Upper lobe of right lung (tissue), 1 donor: ENCODE results near the gene SYTL2. TPM values are rescaled to one million over a fixed set of nuclear protein-coding genes. Genes with fewer than 3 reads are reported as not detected.

Experiments used
- ATAC-seq: fragments of 200-7000 bp; cut with Tn5 transposase; one replicate; pipeline ENCODE4 v1.9.1; 2020; ENCODE audit warnings: mild to moderate bottlenecking, moderate library complexity
- DNase-seq: peaks from one replicate; pipeline ENCODE4 v3.0.0-alpha.2; 2020
- H3K27ac ChIP-seq: fragments of 200-600 bp; one replicate; pipeline ENCODE4 v1.8.0; 2022
- H3K27me3 ChIP-seq: fragments of 200-600 bp; one replicate; pipeline ENCODE4 v1.8.0; 2022; ENCODE audit warnings: mild to moderate bottlenecking
- H3K36me3 ChIP-seq: fragments of 200-600 bp; one replicate; pipeline ENCODE4 v1.8.0; 2022
- H3K4me1 ChIP-seq: fragments of 200-600 bp; one replicate; pipeline ENCODE4 v1.8.0; 2022
- H3K4me3 ChIP-seq: fragments of 200-600 bp; one replicate; pipeline ENCODE4 v1.8.0; 2022; ENCODE audit warnings: mild to moderate bottlenecking
- H3K9me3 ChIP-seq: fragments of 200-600 bp; one replicate; pipeline ENCODE4 v1.8.0; 2022
- intact Hi-C: fragments of 100-400 bp; cut with DNase I; formaldehyde crosslinking; loops from one replicate; pipeline ENCODE4 v1.11.0; 2022
- total RNA-seq: library from RNA; stranded (reverse); fragmentation: NEBNext Ultra II Directional; extraction: Animal tissue kit (Norgen Biotek cat#: 25700); gene quantifications from one replicate; pipeline ENCODE4 v1.2.1, GENCODE V29; 2021
- TF ChIP-seq, protein P1 (sequence below): fragments of 200-600 bp; IDR thresholded peaks from one replicate; pipeline ENCODE4 v1.8.0; 2022; ENCODE audit warnings: antibody characterized with exemption
- donor health status: DM: no; HTN: yes; CAD: no; lungs with severe emphysema.

The SYTL2 gene
- total RNA-seq, 1 donor from 2014 or later = 36.5 TPM

DNA sequence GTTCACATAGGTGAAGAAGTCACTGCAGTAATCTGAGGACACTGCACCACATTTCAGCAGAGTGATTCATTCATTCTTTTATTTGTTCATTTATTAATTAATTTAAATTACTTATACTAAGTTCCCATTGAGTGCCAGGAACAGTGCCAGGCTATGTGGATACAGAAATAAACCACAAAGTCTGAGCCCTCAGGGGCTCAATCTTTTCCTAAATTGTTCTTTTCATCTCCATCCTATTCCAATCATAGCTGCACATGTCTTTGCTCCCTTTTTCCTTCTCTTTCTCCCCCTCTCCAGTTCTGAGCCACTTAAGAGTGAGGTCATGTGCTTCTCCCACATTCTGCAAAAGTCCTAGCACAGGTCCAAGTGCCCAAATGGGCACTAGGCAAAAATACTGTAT is 4.9 kb downstream of the SYTL2 start:
- ATAC-seq (no peak), DNase-seq (no peak)
- Histone ChIP-seq H3K4me3 (no peak overlapping the region), H3K36me3 (no peaks in the 10 kb centered on the region), H3K27me3 (no peaks in the 10 kb centered on the region), H3K27ac (no peak overlapping the region), H3K9me3 (no peaks in the 10 kb centered on the region), H3K4me1 (peaks cover 12% of the 10 kb centered on the region)
- TF ChIP-seq, protein P1, sequence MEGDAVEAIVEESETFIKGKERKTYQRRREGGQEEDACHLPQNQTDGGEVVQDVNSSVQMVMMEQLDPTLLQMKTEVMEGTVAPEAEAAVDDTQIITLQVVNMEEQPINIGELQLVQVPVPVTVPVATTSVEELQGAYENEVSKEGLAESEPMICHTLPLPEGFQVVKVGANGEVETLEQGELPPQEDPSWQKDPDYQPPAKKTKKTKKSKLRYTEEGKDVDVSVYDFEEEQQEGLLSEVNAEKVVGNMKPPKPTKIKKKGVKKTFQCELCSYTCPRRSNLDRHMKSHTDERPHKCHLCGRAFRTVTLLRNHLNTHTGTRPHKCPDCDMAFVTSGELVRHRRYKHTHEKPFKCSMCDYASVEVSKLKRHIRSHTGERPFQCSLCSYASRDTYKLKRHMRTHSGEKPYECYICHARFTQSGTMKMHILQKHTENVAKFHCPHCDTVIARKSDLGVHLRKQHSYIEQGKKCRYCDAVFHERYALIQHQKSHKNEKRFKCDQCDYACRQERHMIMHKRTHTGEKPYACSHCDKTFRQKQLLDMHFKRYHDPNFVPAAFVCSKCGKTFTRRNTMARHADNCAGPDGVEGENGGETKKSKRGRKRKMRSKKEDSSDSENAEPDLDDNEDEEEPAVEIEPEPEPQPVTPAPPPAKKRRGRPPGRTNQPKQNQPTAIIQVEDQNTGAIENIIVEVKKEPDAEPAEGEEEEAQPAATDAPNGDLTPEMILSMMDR = no peak
- intact Hi-C loops = no loop called here

- H3K36me3 ChIP-seq = no peaks in the 10 kb centered on the region
- no peak overlapping the region for H3K4me3 ChIP-seq
- TF ChIP-seq, protein P1 = no peak
- ATAC-seq = no peak
- no peaks in the 10 kb centered on the region for H3K9me3 ChIP-seq
- H3K27ac ChIP-seq = no peak overlapping the region
- H3K4me1 ChIP-seq = peaks cover 9% of the 10 kb centered on the region
- intact Hi-C loops = no loop called here
- DNase-seq = no peak
- H3K27me3 ChIP-seq = no peaks in the 10 kb centered on the region
Measured at GRCh38 chr11:85805387-85805786, 5.6 kb downstream of the SYTL2 start.

- no peaks in the 10 kb centered on the region for H3K9me3 ChIP-seq
- TF ChIP-seq, protein P1 = no peak
- H3K36me3 ChIP-seq = no peaks in the 10 kb centered on the region
- ATAC-seq (no peak), DNase-seq (no peak)
- H3K27me3 ChIP-seq = no peaks in the 10 kb centered on the region
- intact Hi-C loops = no loop called here
- H3K27ac ChIP-seq = no peak overlapping the region
- peaks cover 3% of the 10 kb centered on the region for H3K4me1 ChIP-seq
- H3K4me3 ChIP-seq = no peak overlapping the region
Measured at GRCh38 chr11:85803920-85804319, 7.0 kb downstream of the SYTL2 start.

GRCh38 chr11:85803303-85803702 is 7.6 kb downstream of the SYTL2 start:
- ATAC-seq (no peak), DNase-seq (no peak)
- H3K27ac ChIP-seq = no peak overlapping the region
- H3K36me3 ChIP-seq = no peaks in the 10 kb centered on the region
- TF ChIP-seq, protein P1 = no peak
- H3K4me1 ChIP-seq = peaks cover 3% of the 10 kb centered on the region
- intact Hi-C loops = no loop called here
- H3K27me3 ChIP-seq = no peaks in the 10 kb centered on the region
- no peak overlapping the region for H3K4me3 ChIP-seq
- H3K9me3 ChIP-seq = no peaks in the 10 kb centered on the region

DNA sequence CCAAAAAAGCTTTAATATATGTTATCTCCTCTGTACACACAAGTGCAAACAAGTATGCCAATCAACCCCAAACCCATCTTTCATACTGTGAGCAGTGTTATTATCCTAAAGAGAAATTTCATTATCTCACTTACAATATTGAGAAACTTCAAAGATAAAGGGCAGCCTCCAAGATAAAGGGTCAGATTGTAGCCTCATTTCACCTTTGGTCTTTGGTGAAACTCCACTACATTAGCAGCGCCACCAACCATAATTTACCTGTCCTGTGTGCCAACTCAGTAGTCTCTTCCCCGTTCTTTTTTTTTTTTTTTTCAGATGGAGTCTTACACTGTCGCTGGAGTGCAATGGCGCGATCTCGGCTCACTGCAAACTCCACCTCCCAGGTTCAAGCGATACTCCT is 9.4 kb downstream of the SYTL2 start:
- Histone ChIP-seq H3K27me3 (no peaks in the 10 kb centered on the region), H3K27ac (no peak overlapping the region), H3K36me3 (no peaks in the 10 kb centered on the region), H3K9me3 (no peaks in the 10 kb centered on the region), H3K4me1 (peaks cover 3% of the 10 kb centered on the region), H3K4me3 (no peak overlapping the region)
- TF ChIP-seq, protein P1 = no peak
- ATAC-seq = no peak
- DNase-seq = no peak
- intact Hi-C loops = no loop called here
